Activated CD4-positive, CD25-positive, alpha-beta regulatory T cell (primary cell): ENCODE data around the gene YAF2.
"Not testable (repeated sequence)": the region's sequence is repeated elsewhere in the genome, so short reads cannot be mapped to it uniquely, and the experiment has no call there.

Experiments
- DNase-seq, 4 experiments: peaks; one replicate each; lab custom pipeline; 2025; lab: John Stamatoyannopoulos, UW

The YAF2 gene

DNA sequence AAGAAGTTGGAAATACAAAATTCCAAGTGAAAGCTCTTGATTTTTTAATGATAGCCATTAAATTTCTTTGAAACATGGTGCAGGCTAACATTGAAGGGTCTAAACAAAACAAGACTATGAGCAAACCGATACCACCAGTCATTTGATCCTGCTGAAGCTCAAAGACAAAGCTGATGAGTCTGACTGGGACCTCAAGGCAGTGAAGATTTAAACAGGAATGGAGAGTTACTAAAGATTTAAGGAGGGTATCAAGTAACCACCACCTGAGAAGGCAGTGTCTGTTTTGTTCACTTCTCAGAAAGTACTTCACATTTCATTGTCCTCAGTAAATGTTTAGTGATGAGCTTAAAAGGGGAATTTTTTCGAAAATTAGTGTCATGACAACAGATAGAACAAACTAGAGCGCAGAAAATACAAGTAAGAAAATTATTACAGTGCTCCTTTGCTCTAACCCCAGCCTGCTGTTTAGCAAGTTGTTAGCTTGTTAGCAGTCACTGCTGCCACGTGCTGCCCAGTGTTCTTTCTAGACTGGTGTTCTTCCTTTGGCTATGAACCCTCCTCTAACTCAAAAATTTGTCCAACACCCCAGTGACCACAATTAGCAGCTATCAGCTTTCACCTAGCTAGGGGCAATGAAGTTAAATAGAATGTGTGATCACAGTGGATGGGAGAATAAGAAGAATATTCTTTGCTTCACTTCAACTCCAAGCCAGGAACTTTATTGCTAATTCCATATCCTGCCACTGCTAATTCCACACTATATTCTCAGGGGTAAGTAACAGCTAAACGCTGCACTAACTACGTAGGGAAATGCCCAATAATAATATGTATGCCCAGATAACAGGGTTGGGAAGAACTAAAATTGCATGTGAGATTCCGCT lies 41.1 kb downstream of the YAF2 start:
- DNase-seq, result no peak

DNA sequence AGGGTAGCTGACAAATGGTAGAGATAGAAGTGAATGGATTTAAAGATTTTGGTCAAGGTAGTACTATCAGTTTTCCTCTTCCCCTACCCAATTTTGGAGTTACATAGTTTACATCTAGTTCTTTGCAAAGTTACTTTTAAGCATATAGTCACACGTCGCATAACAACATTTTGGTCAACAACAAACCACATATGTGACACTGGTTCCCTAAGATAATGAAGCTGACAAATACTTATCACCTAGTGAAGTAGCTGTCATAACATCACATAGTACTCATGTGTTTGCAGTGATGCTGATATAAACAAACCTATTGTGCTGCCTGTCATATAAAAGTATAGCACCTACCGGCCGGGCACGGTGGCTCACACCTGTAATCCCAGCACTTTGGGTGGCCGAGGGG lies 45.4 kb downstream of the YAF2 start:
- no peak for DNase-seq

DNA sequence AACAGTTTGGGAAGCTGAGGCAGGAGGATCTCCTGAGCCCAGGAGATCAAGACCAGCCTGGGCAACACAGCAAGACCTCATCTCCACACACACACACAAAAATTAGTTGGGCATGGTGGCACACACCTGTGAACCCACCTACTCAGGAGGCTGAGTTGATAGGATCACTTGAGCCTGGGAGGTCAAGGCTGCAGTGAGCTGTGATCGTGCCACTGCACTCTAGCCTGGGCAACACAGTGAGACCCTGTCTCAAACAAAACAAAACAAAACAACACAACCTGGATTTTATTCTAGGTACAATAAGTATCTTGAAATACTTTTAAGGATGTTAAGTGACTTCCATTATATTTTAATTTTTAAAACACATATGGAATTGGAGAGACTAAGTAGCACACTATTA lies 45.8 kb downstream of the YAF2 start:
- DNase-seq, result no peak

DNA sequence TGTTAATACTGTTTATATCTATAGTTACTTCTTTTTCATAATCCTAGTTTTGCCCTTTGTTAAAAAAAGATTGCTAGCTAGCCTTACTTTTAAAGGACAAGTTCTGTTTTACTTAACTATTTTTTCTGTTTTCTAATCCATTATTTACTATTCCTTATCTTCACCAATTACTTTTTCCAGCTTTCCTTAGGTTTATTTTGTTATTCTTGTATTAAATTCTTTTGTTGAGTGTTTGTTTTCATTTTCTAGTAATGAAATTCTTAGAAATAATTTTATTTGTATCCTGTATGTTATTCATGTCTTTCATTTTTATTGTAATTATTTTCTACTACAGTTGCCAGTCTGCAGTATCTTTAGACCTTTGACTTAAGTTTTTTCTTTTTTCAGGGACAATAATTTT lies 47.7 kb downstream of the YAF2 start:
- no peak for DNase-seq

DNA sequence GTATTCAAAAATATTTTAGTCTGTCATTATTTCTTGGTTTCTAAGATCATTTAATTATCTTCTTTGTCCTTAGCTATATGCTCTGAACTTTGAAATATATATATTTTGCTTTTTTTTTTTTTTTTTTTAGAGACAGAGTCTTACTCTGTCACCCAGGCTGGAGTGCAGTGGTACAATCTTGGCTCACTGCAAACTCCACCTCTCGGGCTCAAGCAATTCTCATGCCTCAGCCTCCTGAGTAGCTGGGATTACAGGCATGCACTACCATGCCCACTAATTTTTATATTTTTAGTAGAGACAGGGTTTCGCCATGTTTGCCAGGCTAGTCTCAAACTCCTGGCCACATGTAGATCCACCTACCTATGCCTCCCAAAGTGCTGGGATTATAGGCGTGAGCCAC lies 49.8 kb downstream of the YAF2 start:
- not testable (repeated sequence) for DNase-seq

DNA sequence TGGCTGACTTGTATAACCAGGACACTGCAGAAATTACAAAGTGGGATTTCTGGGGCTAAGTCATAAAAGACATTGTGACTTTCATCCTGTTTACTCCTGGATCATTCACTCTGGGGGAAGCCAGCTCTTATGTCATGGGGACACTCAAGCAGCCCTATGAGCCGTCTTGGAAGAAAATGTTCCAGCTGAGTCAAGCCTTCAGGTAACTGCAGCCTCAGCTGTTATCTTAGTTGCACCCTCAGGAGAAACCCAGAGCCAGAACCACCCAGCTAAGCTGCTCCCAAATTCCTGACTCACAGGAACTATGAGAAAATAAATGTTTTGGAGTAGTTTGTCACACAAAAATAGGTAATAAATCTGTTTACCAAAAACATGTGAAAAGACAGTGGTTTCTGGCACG lies 50.2 kb downstream of the YAF2 start:
- no peak for DNase-seq

DNA sequence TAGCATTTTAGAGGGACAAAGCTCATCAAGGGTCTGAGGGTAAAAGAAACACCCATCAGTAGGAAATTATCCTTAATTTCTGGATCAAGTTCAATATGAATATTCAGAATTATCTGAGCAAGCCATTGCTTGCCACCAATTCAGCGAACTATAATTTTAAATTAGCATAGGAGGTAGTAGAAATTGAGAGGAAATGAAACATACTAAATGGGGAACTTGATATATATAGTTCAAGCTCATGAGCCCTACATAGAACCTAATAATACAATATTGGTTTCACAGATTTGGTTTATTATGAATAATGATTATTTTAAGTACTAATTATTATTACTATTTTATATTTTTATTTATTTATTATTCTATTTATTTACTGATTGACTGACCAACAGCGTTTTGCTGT lies 51.3 kb downstream of the YAF2 start:
- no peak for DNase-seq

DNA sequence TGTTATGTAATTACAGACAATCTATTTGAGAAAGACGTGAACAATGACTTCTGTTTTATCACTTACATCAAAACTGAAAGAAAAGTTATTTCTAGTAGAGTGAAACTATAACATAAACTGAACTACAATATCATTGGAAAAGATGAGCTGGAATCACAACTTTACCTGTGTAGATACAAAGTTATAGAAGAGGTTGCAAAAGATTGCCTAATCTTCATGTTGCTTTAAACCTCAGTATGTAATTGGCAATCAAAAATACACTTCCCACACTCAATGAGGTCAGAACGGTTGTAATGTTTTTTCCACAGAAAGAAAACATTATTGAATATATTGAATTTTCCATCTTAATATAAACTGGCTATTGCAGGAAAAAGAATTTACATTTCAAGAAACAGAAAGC lies 55.7 kb downstream of the YAF2 start:
- DNase-seq, result no peak

DNA sequence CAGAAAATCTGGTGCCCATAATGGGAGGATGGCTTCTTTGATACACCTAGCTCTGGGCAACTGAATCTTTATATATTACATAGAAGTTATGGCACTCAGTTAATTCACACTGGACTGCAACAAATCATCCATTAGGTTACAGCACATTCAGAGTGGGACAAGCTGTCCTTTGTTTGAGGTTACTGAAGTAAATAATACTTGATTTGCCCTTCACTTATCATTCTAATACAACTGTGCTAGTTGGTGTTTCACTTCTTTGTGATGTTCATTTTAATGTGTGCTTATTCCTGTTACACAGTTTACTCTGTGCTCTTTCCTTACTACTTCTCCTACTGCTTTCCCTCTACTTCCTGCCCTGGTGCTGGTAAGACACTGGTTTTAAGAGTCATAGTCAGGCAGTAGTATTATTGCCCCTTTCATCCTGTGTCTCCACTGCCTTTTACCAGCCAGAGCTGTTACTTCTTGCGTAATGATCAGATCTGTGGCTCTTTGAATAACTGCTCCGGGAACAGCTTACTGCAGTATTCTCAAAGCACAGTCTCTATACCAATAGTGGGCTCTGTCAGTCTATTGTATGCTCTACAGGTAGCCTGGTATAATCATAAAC lies 57.0 kb downstream of the YAF2 start:
- DNase-seq, result no peak

DNA sequence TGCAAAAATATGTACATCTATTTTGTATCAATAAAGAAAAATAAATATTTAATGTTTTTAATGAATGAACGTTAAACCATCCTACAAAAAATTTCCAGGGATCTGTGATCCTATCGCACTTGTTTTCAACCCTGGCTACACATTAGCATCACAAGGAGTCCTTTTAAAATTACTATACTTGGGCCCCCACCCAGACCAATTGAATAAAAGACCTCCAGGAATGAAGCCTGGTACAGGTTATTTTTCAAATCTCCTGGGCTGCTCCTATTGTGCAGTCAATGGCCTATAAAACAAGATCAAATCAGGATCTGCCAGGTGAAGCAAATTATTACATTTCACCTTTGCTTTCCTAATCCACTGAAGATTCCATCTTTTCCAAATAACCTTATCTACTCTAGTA lies 59.9 kb downstream of the YAF2 start:
- no peak for DNase-seq

DNA sequence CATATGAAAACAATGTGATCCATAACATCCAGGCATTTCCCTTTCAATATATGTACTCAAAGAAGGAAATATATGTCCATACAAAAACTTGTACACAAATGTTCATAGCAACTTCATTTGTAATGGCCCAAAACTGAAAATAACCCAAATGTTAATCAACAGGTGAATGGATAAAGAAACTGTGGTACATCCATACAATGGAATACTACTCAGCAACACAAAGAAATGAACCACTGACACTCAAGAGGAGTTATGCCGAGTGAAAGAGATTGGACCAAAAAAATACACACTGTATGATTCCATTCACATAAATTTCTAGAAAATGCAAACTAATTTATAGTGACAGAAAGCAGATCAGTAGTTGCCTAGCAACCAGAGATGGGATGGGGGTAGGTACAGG lies 63.1 kb downstream of the YAF2 start:
- no peak for DNase-seq

DNA sequence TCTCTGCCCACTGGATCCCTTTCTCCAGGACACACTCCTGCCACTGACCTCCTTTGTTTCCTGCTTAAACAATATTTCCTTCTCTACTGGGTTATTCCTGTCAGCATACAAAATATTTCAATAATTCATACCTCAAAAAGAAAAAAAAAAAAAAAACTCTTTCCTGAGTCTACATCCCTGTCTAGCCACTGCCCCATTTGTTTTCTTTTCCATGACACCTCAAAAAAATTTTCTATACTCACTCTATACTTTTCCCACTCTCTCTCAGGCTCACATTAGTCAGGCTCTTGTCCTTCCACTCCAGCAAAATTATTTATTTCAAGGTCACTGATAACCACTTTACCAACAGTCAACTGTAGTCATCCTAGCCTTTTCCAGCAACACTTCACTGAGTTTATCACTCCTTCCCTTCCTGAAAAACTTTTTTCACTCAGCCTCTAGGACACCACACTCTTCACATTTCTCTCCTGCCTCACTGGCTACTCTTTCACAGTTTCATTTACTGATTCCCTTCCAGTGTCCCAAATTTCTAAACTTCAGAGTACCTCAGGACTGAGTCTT lies 64.0 kb downstream of the YAF2 start:
- no peak for DNase-seq

DNA sequence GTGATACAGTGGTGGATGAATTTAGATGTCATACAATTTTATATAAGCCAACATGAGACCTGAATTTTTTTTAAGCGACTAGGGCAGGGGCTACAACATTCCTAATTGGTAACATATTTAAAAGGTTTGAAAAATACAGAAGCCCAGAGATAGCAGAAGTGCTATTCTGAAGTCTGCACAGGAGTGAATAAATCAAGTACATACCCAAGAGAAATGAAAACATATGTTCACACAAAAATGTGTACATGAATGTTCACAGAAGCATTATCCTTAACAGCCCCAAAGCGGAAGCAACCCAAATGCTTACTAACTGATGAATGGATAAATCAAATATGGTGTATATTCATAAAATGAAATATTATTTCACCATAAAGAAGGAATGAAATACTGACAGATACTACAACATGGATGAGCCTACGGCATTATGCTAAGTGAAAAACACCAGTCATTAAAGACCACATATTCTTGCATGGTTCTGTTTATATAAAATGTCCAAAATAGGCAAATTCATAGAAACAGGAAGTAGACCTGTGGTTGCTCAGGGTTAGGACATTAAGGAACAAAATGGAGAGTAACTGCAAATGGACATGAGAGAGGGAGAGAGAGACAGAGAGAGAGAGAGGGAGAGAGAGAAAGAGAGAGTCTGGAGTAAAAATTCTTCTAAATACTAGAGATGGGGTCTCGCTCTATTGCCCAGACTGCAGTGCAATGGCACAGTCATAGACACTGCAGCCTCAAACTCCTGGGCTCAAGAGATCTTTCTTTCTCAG lies 65.4 kb downstream of the YAF2 start:
- no peak for DNase-seq

DNA sequence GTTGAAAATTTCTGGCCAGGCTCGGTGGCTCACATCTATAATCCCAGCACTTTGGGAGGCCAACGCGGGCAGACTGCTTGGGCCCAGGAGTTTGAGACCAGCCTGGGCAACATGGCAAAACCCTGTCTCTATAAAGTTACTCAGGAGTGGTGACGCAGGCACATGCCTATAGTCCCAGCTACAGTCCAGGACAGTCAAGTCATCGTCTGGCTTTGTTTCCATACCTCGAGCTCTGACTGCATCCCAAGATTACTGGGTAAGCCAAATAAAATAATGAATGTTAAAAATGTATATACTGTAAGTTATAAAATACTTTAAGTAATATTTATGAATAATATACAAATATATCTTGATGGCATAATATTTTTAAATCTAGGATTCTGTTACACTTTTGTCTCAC lies 70.3 kb downstream of the YAF2 start:
- DNase-seq, result no peak

DNA sequence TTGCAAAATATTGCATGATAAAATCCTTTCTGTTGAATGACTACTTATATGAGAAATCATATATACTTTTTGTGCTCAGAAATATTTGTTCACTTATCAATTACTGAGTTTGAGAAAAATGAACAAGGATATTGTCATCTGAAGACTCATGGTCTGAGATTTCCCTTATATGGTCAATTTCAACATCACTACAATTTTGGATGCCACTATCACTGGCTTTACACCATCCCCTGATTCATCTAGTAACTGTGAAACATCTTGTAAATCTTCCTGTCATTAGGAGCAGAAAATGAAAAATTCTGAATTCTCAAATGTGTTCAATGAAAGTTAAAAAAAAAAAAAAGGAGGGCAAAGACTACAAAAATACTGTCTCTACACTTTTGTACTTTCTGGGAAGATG lies 71.5 kb downstream of the YAF2 start:
- DNase-seq, result no peak

DNA sequence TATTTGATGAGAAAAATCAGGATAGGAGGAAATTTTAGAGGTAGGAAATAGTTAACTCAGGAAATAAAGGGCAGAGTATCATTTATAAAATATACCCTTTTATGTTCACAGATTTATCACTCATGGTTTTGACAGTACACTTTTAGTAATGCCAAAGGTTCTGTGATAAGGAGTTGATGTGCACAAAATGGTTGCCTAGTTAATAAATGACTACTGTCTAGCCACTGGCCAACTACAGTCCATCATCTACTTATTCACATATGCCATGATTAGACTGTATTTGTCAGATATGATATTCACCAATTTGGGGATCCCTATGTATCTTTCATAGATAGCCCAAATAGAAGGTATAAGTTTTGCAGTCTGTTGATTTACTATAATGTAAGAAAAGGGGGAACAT lies 74.1 kb downstream of the YAF2 start:
- DNase-seq, result no peak

DNA sequence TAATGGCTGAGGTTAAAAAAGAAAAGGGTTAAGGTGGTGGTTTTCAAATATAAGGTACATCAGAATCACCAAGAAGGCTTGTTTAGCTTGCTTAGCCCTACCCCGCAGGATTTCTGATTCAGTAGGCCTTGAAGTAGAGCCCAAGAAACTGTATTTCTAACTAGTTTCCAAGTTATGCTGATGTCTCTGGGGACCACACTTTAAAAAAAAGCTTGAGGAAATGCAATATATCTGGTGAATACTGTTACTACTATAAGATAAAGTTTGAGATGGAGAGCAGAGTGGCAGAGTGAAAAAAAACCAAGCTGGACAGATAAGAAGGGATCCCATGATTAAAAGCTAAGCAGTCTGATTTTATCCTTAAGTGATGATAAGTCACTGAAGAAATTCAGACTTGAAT lies 75.1 kb downstream of the YAF2 start:
- DNase-seq, result no peak

DNA sequence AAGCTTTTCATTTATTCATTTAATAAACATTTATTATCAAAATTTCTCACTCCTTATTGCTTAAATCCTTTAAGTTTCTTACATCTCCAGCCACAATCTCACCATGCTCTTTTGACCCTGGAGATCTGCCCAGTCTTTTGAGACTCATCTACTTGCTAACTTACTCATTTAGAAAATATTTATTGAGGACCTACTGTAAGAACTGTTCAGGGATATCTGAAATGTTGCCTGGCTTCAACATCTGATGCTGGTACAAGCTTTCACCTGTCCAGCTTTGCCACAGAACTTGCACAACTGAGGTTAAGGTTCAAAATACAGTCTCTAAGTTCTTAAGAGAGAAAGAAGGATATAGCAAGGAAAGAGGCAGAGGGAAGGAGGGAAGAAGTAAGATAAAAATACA lies 75.9 kb downstream of the YAF2 start:
- no peak for DNase-seq

DNA sequence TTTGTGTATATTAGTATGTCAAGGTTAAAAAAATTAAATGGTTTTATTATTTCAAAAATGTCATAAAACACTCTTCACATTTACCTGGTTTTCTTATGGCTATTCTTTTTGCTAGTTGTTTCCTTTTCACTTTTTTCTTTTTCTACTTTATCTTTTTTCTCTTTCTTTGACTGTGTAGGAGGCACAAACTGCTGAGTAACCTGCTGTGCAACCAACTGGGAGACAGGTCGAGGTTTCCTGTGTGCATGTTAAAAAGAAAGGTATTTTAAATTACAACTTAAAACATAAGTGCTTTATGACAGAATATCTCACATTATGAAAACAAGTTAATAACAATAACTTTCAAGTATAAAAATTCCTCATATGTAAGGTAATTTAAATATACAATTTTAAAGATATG lies 76.5 kb downstream of the YAF2 start:
- no peak for DNase-seq

DNA sequence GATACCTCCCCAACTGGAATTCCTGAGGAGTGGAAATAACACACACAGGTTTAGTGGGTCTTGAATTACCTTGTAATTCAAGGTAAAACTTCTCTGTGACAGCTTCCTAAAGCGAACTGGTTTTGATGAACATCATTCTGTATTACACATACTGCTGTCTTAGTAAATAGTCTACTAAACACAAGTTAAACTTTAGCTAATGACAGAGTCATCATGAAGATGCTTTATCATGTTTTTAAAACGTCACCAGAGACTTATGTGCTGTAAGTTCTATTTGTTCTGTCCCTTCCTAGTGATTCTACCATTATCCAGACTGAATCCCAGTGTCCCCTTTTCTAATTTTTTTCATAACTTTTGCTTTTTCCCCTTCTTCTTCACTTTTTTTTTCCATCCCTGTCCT lies 81.8 kb downstream of the YAF2 start:
- no peak for DNase-seq

DNA sequence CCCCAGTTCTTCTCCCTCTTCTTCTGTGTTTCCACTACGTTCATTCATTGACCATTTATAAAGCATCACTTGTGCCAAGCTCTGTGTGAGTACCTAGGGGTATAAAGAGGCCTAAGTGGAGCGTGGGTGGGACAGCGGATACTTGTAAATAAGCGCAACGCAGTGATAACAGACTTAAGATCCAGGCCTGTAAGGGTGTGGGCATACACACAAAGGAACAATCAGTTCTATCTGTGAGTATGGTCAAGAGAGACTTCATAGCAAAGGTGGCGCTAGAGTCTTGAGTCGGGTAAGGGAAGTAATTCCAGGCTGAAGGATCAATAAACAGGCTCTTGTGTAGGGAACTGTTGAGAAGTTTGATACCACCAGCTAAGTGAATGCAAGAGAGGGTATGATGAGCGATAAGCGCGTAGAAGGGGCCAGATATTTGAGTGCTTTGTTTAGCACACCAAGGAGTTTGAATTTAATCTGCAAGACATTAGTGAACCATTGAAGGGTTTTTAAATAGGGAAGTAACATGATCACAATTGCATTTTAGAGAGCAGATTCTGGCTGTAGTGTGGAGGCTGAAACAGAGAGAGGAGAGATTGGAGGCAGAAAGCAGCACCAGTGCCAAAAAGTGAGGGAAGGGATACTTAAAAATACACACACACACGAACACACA lies 92.4 kb downstream of the YAF2 start:
- DNase-seq, result no peak

DNA sequence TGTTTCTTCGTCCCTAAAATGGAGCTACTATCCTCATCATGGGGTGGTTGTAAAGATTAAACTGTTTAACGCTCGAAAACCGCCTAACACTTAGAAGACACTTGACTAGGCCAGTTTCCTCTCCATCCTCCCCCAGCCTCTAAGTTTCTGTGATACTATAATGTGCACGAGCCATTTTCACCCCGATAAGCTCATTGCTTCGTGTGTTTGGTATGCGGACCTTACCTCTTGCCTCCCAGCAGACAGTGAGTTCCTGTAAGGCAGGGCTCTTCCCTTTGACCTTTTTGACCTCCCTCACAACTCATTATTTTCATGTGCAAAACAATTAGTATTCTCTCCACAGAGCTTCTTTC lies 92.9 kb downstream of the YAF2 start:
- DNase-seq, result no peak
